DND-41 (cell line): ENCODE measurements around the gene DOHH.

Experiments used
- ATAC-seq: fragments of 200-7000 bp; cut with Tn5 transposase; 3 replicates; pipeline ENCODE4 v1.9.1; 2021; ENCODE audit warnings: low read depth; ENCODE audit not compliant: insufficient read depth
- DNase-seq: peaks from one replicate; pipeline ENCODE4 v3.0.0-alpha.2; 2020
- H2AFZ ChIP-seq: 2 replicates; pipeline ENCODE4 v1.6.0; 2012; ENCODE audit warnings: low read depth, low read length
- H3K27ac ChIP-seq: 2 replicates; pipeline ENCODE4 v1.5.1; 2012; ENCODE audit warnings: low read length, inconsistent platforms
- H3K27me3 ChIP-seq: fragments of 200-600 bp; sonication (generic); 2 replicates; pipeline ENCODE4 v1.6.0; 2012; ENCODE audit warnings: low read length, mild to moderate bottlenecking, inconsistent platforms; ENCODE audit not compliant: insufficient read depth, poor library complexity
- H3K36me3 ChIP-seq: 2 replicates; pipeline ENCODE4 v1.5.1; 2012; ENCODE audit warnings: low read length, inconsistent platforms; ENCODE audit not compliant: insufficient read depth
- H3K4me1 ChIP-seq: 2 replicates; pipeline ENCODE4 v1.5.1; 2012; ENCODE audit warnings: mild to moderate bottlenecking, low read length; ENCODE audit not compliant: insufficient read depth
- H3K4me2 ChIP-seq: 2 replicates; pipeline ENCODE4 v1.6.0; 2012; ENCODE audit warnings: mild to moderate bottlenecking, moderate library complexity, low read length, inconsistent platforms; ENCODE audit not compliant: insufficient read depth
- H3K4me3 ChIP-seq, 2 experiments: fragments of 200-600 bp in 1 of 2; shearing (Covaris generic) in 1 of 2; 2 replicates each; pipeline ENCODE4 v1.5.1; 2012 to 2016; ENCODE audit warnings: inconsistent platforms in 2 of 2, low read length in 2 of 2, mild to moderate bottlenecking in 2 of 2, low read depth in 1 of 2, moderate library complexity in 1 of 2
- H3K79me2 ChIP-seq: 2 replicates; pipeline ENCODE4 v1.6.0; 2012; ENCODE audit warnings: low read length, inconsistent platforms; ENCODE audit not compliant: insufficient read depth
- H3K9ac ChIP-seq: 2 replicates; pipeline ENCODE4 v1.6.0; 2012; ENCODE audit warnings: low read depth, mild to moderate bottlenecking, inconsistent platforms, low read length, moderate library complexity
- H3K9me3 ChIP-seq: 2 replicates; pipeline ENCODE4 v1.5.1; 2012; ENCODE audit warnings: low read length, moderate library complexity, mild to moderate bottlenecking, inconsistent platforms; ENCODE audit not compliant: insufficient read depth, severe bottlenecking
- H4K20me1 ChIP-seq: 2 replicates; pipeline ENCODE4 v1.6.0; 2012; ENCODE audit warnings: low read length; ENCODE audit not compliant: insufficient read depth
- EZH2 ChIP-seq: IDR thresholded peaks from 3 replicates; pipeline ENCODE4 v1.6.1; 2012; ENCODE audit warnings: borderline replicate concordance, low read depth, mild to moderate bottlenecking, moderate library complexity, low read length, inconsistent platforms; ENCODE audit not compliant: severe bottlenecking
- TF ChIP-seq, protein P1 (sequence below): IDR thresholded peaks from 2 replicates; pipeline ENCODE4 v1.5.1; 2012; ENCODE audit warnings: borderline replicate concordance, low read length, moderate library complexity, mild to moderate bottlenecking; ENCODE audit not compliant: poor library complexity, severe bottlenecking; ENCODE audit errors: extremely low read depth

The DOHH gene

DNA sequence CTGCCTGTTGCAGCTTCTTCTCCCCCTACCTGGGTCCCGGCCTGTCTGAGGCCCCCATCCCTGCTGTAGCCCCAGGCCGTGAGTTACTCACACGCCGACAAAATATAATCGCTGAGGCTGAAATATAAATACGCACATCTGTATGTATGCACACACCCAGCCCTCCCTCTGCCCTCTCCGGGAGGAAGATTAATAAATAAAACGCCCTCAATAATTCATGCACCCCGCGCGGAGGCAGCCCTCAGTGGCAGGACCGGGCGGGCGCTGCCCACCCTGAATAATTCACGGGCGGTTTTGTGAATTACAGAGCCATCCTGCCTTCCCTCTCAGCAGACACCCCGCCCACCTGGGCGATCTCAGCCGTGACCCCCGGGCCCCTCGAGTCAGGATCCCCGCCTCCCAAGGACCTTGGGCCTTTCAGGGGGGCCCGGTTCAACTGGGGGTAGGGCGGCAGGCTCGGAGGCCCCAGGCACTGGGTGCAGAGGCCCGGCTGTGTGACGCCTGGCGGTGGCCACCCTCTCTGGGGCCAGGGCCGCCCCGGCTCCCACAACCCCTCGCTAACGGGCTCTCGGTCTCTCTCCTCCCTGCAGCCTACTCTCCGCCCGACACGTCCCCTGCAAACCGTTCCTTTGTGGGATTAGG, 44.4 kb downstream of the DOHH start:
- no peak for ATAC-seq
- H4K20me1 ChIP-seq: peaks cover 29% of the 10 kb centered on the region
- TF ChIP-seq EZH2: no peak
- TF ChIP-seq, protein P1, sequence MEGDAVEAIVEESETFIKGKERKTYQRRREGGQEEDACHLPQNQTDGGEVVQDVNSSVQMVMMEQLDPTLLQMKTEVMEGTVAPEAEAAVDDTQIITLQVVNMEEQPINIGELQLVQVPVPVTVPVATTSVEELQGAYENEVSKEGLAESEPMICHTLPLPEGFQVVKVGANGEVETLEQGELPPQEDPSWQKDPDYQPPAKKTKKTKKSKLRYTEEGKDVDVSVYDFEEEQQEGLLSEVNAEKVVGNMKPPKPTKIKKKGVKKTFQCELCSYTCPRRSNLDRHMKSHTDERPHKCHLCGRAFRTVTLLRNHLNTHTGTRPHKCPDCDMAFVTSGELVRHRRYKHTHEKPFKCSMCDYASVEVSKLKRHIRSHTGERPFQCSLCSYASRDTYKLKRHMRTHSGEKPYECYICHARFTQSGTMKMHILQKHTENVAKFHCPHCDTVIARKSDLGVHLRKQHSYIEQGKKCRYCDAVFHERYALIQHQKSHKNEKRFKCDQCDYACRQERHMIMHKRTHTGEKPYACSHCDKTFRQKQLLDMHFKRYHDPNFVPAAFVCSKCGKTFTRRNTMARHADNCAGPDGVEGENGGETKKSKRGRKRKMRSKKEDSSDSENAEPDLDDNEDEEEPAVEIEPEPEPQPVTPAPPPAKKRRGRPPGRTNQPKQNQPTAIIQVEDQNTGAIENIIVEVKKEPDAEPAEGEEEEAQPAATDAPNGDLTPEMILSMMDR: no peak

DNA sequence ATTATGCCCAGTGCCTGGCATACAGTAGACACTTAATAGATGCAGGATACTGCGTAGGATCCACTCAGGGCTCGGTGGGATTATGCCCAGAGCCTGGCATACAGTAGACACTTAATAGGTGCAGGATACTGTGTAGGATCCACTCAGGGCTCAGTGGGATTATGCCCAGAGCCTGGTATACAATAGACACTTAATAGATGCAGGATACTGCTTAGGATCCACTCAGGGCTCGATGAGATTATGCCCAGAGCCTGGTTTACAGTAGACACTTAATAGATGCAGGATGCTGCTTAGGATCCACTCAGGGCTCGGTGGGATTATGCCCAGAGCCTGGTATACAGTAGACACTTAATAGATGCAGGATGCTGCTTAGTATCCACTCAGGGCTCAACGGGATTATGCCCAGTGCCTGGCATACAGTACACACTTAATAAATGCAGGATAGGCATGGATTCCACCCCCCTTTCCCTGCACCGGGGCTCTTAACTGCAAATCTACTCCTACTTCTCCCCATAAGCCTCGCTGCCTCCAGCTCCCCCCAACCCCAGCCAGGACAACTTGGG, 45.0 kb downstream of the DOHH start:
- no peak for TF ChIP-seq EZH2
- TF ChIP-seq, protein P1: no peak
- no peak for DNase-seq
- no peaks in the 10 kb centered on the region for H3K4me1 ChIP-seq
- no peak overlapping the region for H3K9ac ChIP-seq
- no peak overlapping the region for H3K27ac ChIP-seq
- no peak overlapping the region for H3K4me2 ChIP-seq
- no peaks in the 10 kb centered on the region for H3K79me2 ChIP-seq
- H4K20me1 ChIP-seq: peaks cover 29% of the 10 kb centered on the region
- no peak for ATAC-seq
- no peaks in the 10 kb centered on the region for H3K9me3 ChIP-seq
- peaks cover 72% of the 10 kb centered on the region for H3K36me3 ChIP-seq
- no peak overlapping the region for H2AFZ ChIP-seq
- no peak overlapping the region for H3K4me3 ChIP-seq
- H3K27me3 ChIP-seq: no peaks in the 10 kb centered on the region

More for the DNA sequence above, 44.4 kb downstream of the DOHH start:
- peaks cover 67% of the 10 kb centered on the region for H3K36me3 ChIP-seq
- no peak for DNase-seq
- H3K9ac ChIP-seq: no peak overlapping the region
- H3K79me2 ChIP-seq: no peaks in the 10 kb centered on the region
- H3K4me3 ChIP-seq: no peak overlapping the region
- no peaks in the 10 kb centered on the region for H3K9me3 ChIP-seq
- no peak overlapping the region for H2AFZ ChIP-seq
- H3K27me3 ChIP-seq: no peaks in the 10 kb centered on the region
- no peak overlapping the region for H3K4me2 ChIP-seq
- H3K4me1 ChIP-seq: no peaks in the 10 kb centered on the region
- H3K27ac ChIP-seq: no peak overlapping the region

DNA sequence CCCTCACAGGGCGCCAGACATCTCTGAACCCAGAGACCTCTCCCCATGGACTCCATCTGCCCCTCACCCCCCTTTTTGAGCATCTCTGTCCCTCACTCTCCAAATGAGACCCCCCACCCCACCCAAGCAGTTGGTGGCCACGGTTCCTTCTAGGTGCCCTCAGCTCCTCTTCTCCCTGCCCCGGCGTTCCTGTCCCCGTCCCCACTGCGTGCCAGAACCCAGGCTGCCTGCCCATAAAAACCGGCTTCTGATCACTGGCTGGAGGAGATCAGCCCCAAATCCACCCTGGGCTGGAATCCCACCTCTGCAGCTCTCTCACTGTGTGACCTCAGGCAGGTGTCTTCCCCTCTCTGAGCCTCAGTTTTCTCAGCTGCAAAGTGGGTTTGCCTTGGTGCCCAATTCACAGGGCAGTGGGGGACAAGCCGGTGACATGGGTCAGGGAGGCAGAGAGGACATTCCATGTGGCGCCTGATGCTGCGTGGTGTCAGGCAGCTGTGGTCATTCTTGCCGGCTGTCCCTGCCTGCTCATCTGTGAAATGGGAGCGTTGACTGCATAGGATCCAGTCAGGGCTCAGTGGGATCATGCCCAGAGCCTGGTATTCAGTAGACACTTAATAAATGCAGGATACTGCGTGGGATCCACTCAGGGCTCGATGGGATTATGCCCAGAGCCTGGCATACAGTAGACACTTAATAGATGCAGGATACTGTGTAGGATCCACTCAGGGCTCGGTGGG, 45.6 kb downstream of the DOHH start:
- Histone ChIP-seq H4K20me1 (peaks cover 29% of the 10 kb centered on the region), H3K27me3 (no peaks in the 10 kb centered on the region), H2AFZ (no peak overlapping the region), H3K9me3 (no peaks in the 10 kb centered on the region), H3K9ac (no peak overlapping the region), H3K36me3 (peaks cover 68% of the 10 kb centered on the region), H3K27ac (no peak overlapping the region), H3K4me1 (no peaks in the 10 kb centered on the region), H3K4me2 (no peak overlapping the region), H3K4me3 (no peak overlapping the region), H3K79me2 (no peaks in the 10 kb centered on the region)
- TF ChIP-seq EZH2: no peak
- TF ChIP-seq, protein P1: no peak
- ATAC-seq (no peak), DNase-seq (no peak)
